ENCODE data around the gene PARD6B. TPM values are rescaled to one million over a fixed set of nuclear protein-coding genes. Genes with fewer than 3 reads are reported as not detected.

The PARD6B gene
- total and polyA plus RNA-seq, 2 of the 13 experiments (the other 11 are each of a cell fraction or from before 2014, with no cell fraction given), result 6.9 to 22.2 TPM

GRCh38 chr20:50734730-50735679 is 3.6 kb downstream of the PARD6B start (continued):
- TF ChIP-seq HOXD1 (CRISPR knock-in tag; IDR thresholded peaks at IDR 0.05) (no peak), TCF12 (IDR thresholded peaks at IDR 0.05) (no peak), TCF12 (CRISPR knock-in tag; IDR thresholded peaks at IDR 0.05) (no peak), ZNF180 (CRISPR knock-in tag; IDR thresholded peaks at IDR 0.05; ENCODE audit: borderline replicate concordance, low read depth) (no peak), RFXANK (CRISPR knock-in tag; IDR thresholded peaks at IDR 0.05) (no peak), ZNF235 (CRISPR knock-in tag; IDR thresholded peaks at IDR 0.05; ENCODE audit: borderline replicate concordance) (no peak), TBX3 (IDR thresholded peaks at IDR 0.05; ENCODE audit: borderline replicate concordance) (no peak), ZNF770 (CRISPR knock-in tag; IDR thresholded peaks at IDR 0.05) (peak; percentile 78), ZSCAN9 (CRISPR knock-in tag; IDR thresholded peaks at IDR 0.05; ENCODE audit: borderline replicate concordance) (0 out of 2 replicates have a peak, but pooled peaks have one; percentile 4), TIGD3 (CRISPR knock-in tag; IDR thresholded peaks at IDR 0.05; ENCODE audit: borderline replicate concordance) (no peak), NFIB (CRISPR knock-in tag; IDR thresholded peaks at IDR 0.05; ENCODE audit: borderline replicate concordance) (no peak), SOX6 (IDR thresholded peaks at IDR 0.05) (no peak), SOX6 (CRISPR knock-in tag; IDR thresholded peaks at IDR 0.05) (peak; percentile 39; the same call in 1 of the 2 replicates), MAFK (conservative IDR thresholded peaks at IDR 0.05 in 1 of 2, IDR thresholded peaks at IDR 0.05 in 1 of 2; ENCODE audit: low read length in 2 of 2) (peak; percentile 18 to 35; a peak in 2 of 4 replicates), PRDM4 (CRISPR knock-in tag; IDR thresholded peaks at IDR 0.05; ENCODE audit: borderline replicate concordance) (no peak), NFAT5 (CRISPR knock-in tag; IDR thresholded peaks at IDR 0.05) (no peak), TRIM24 (CRISPR knock-in tag; IDR thresholded peaks at IDR 0.05) (no peak)

Data from HepG2 (cell line).